NCI-H2196 (cell line): ENCODE results near the gene RPS14.

ENCODE experiments used
- DNase-seq: peaks from one replicate; lab custom pipeline; 2025; ENCODE audit not compliant: unreplicated experiment; lab: John Stamatoyannopoulos, UW

RPS14 gene

GRCh38 chr5:150449517-150450339, at the start of gene RPS14:
Gene RPS14, minus strand, starts transcription at chr5:150449739. Its CDS starts 2,006 bp downstream, at chr5:150447733.
- DNase-seq, result peak; percentile 90

DNA sequence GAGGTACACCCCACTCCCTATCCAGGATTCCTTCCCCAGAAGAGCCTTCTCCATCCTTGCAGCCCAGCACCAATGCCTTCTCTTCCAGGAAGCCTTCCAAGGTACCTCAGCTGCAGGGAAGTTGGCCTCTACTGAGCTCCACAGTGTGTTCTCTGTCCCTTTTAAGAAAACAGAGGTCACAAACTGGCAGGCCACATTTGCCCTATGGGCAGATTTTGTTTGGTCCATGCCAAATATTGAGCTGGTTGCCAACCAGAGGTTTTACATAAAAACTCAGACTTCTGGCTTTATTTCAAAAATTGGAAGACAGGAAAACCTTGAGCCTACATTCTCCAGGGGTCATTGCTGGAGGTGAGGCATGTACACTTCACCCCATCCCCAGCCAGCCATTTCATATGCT, 49.4 kb upstream of the RPS14 start:
- DNase-seq, result no peak

- peak; percentile 28 for DNase-seq
Observed at GRCh38 chr5:150498501-150498900, 49.0 kb upstream of the RPS14 start.

GRCh38 chr5:150497989-150498317, 48.4 kb upstream of the RPS14 start:
- no peak for DNase-seq

DNA sequence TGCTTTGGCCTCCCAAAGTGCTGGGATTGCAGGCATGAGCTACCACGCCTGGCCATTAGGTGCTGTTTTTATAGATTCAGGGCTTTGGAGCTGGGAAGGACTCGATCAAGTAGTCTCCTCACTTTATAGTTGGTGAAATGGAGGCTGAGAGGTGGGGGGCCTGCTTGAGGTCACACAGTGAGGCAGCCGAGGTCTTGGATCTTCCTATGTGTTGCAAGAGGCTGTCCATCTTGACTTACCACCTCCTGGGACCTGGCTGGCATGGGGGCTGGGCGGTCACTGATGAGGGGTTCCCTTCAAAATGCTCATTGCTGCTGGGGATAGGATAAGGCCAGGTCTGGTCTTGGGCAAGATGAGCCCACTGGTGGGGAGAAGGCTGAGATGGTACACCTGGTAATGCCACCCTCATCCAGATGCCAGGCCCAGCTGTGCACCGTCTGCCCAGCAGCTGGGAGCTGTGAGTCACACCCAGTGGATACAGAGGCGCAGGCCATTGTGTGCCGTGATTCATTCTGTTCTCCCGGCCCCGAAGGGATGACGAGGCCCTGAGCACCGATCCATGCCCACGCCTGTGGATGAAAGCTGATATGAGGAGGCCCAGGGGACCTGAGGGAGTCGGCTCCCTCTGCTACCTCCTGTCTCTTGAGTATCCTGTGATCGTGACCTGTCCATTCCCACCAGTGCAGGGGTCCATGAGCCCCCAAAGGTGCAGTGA, 47.9 kb upstream of the RPS14 start:
- no peak for DNase-seq

GRCh38 chr5:150496534-150496933, 47.0 kb upstream of the RPS14 start:
- no peak for DNase-seq

DNA sequence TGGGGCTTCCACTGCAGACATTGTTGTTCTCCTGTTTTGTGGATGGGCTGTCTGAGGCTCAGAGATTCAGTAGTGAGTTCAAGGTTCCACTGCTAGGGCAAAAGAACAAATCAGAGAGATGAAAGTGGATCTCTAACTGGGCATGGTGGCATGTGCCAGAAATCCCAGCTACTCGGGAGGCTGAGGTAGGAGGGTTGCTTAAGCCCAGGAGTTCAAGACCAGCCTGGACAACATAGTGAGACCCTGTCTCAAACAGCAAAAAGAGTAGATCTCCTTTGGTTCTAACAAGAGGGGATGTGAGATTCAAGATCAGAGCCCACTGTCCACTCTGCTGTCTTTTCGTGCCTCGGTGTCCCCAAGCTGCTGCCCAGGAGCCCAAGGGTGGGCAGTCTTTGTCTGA, 46.6 kb upstream of the RPS14 start:
- DNase-seq, result no peak

GRCh38 chr5:150492621-150493020, 43.1 kb upstream of the RPS14 start:
- no peak for DNase-seq

DNA sequence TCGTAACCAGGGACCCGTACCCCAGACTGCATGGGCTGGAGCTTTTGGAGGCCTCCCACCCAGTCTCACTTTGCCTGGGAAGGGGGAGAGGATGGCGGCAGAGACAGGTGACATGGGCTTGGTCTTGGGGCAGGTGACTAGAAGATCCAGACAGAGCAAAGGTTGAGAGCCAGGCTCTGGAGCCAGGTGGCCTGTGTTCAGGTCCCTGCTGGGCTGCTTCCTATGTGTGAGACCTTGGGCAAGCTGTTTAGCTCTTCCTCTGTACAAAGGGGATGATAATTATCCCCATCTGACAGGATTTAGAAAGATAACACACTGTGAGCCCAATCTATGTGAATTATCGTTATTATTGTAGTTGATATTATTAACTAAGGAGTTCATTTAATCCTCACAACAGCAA, 42.3 kb upstream of the RPS14 start:
- no peak for DNase-seq

DNA sequence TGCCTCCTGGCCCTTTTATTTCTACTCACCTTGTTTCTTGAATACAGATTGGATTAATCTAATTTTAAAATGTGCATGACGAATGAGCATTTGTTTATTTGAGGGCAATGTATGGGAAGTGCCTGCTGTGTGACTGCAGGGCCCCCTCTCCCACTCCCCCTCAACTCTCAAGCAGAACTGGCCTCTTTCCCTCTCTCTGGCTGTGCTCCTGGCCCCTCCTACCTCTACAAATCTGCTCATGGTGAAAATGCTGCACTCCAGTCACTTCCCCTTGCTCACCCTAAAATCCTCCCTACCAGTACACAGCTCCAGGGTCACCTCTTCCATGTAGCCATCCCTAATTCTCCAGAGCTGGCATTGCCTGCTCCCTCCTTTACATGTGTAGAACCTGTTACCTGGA, 41.2 kb upstream of the RPS14 start:
- DNase-seq, result no peak

GRCh38 chr5:150490296-150490669, 40.7 kb upstream of the RPS14 start:
- DNase-seq, result no peak

- DNase-seq, result no peak
Observed at GRCh38 chr5:150489360-150490295, 40.1 kb upstream of the RPS14 start.

DNA sequence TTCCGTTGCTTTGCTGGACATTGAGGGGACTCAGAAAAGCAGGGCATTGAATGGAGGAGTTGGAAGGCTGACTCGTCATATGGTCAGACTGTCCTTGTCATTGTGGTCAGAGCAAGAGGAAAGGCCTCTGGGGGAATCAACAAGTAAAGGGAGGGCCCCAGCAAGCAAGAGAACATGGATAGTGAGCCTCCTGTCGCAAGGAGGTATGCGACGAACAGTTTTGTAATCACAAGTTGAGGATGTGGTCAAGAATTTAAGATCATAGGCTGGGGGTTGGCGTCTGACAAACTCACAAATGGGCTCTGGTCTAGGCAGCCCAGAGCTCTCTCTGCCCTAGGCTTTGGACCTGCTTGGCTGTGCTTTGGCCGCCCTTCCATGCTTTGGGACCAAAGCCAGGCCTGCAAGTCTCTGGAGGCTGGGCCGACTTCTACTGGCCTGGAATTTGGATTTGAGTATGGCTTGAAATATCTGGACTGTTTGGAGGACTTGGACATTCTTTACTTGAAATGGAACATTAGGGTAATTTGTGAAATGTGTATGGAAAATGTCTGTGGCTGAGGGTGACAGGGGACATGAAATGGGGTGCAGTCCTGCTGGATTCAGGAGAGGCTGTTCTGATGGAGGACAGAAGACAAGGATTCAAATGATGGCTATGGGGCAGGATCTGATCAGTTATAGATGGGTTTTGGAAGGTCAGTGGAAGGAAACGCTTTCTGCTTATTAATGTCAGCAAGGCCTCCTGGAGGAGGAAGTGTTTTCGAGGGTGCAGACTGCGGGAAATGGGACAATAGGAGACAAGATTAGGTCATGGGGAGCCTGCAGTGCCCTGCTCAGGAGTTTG, 39.2 kb upstream of the RPS14 start:
- no peak for DNase-seq

DNA sequence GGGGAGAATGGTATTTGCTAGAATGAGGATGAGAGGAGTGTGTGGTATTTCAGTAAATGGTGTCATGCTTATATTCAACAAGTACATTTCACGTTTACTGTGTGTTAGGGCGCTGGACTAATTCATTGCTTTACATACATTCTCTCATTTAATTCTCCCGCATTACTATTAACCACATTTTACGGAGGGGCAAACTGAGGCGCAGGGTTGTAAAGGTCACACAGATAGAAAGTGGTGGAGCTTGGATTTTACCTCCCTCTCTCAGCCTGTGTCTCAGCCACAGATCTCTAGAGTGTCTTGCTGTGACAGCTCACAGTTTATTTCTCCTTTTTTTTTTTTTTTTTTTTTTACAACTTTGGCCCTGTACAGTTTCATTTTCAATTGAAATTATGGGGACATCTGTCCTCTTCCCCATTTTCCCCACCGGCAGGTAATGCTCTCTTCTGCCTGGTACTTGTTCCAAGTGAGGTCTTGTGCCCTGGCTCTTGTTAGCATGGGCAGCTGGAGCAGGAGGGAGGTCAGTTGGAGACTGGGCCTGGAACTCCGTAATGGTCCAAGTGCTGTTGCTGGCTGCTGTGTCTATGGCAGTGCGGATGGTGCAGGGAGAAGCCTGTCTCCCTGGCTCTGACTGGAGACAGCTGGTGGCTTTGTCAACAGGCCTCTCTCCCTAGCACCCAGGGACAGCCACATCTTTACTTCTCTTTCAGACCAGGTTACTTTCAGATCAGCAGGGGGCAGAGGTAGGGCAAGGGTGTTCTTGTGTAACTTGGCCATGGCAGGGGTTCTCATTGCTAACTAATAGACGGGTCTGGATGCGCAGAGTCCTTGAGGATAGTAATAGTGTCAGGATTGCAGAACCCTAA, 37.9 kb upstream of the RPS14 start:
- DNase-seq, result no peak

GRCh38 chr5:150486402-150487198, 37.1 kb upstream of the RPS14 start:
- peak; percentile 39 for DNase-seq

- peak; percentile 22 for DNase-seq
Observed at GRCh38 chr5:150485693-150486401, 36.3 kb upstream of the RPS14 start.

DNA sequence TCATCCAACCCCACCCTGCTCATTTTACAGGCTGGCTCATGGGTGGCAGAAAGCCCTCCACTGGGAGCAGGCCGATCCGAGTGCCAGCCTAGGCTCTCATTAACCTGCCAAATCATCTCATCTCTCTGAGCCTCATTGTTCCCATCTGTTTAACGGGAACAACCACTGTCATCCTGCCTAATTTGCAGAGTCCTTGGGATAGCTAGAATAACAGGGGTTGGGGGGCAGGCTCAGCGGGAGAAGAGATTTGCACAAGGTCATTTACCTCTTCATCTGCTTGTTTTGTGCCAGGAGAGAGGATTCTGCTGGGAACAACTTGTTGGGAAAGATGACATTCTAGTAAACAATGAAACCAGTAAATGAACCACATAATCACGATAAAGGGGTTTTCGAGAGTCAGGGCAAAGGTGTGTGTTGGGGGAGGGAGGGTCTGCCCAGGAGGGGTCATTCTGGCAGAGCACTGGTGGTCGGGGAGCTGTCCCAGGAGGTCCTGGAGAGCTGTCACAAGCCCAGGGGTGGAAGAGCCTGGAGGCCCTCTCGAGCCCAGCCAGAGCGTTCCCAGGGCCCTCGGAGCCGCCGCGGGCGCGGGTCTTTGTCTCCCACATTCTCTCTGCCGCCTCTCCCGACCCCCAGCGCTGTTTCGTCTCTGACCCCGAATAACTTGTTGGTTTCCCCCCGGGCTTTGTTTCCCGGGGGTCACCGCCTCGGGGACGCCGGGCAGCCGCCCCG, 35.6 kb upstream of the RPS14 start:
- DNase-seq, result no peak

DNA sequence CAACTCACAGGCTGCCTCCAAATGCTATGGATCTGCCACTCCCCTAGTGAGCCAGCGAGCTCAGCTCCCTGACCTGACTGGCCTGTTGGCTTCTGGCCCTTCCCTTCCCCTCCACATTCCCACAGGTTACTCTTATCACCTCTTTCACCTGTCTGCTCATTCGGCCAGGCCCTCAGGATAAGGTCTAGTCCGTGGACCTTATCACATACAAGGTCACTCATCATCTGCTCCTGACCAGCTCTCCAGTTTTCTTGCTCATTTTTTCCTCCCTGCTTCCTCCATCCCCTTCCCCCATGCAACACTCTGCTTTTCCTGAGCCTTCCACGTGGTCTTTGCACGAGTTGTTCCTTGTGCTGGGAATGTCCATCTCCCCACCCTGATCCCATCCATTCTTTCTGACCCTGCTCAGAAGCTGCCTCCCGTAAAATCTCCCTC, 32.5 kb upstream of the RPS14 start:
- DNase-seq, result no peak
